HepG2 (cell line): ENCODE measurements around the gene PEPD. TPM values are rescaled to one million over a fixed set of nuclear protein-coding genes. Genes with fewer than 3 reads are reported as not detected.

Source experiments
- CAMTA2 ChIP-seq: sonication (generic); formaldehyde crosslinking; IDR thresholded peaks from 2 replicates; pipeline ENCODE4 v1.4.0; 2020; ENCODE audit warnings: mild to moderate bottlenecking, missing genetic modification reagents, borderline replicate concordance
- CCAR2 ChIP-seq: fragments of 200-400 bp; formaldehyde crosslinking; optimal IDR thresholded peaks from 2 replicates; pipeline ENCODE3; 2018; ENCODE audit warnings: low read depth, mild to moderate bottlenecking, low read length, moderate library complexity
- DPF2 ChIP-seq: sonication (generic); formaldehyde crosslinking; IDR thresholded peaks from 2 replicates; pipeline ENCODE4 v1.4.0; 2020; ENCODE audit warnings: mild to moderate bottlenecking, low read depth, missing genetic modification reagents, borderline replicate concordance
- EP300 ChIP-seq, 3 experiments: sonication (generic) in 1 of 3; formaldehyde crosslinking in 1 of 3; IDR thresholded peaks; 2 replicates each; pipeline versions ENCODE4 v1.5.1 to v1.6.1; 2011 to 2020; ENCODE audit warnings: low read depth in 2 of 3, low read length in 2 of 3, borderline replicate concordance in 1 of 3, improper control_type of control experiment in 1 of 3, mild to moderate bottlenecking in 1 of 3, missing genetic modification reagents in 1 of 3, moderate library complexity in 1 of 3
- HNRNPLL ChIP-seq: fragments of 200-400 bp; formaldehyde crosslinking; IDR thresholded peaks from 2 replicates; pipeline ENCODE4 v1.6.1; 2017; ENCODE audit warnings: mild to moderate bottlenecking, low read depth, low read length; ENCODE audit not compliant: poor library complexity, severe bottlenecking
- REXO4 ChIP-seq: sonication (generic); formaldehyde crosslinking; IDR thresholded peaks from 2 replicates; pipeline ENCODE4 v1.8.0; 2022; ENCODE audit warnings: missing genetic modification reagents, mild to moderate bottlenecking, borderline replicate concordance
- XRCC5 ChIP-seq: fragments of 200-400 bp; formaldehyde crosslinking; optimal IDR thresholded peaks from 2 replicates; pipeline ENCODE3; 2017; ENCODE audit warnings: mild to moderate bottlenecking, low read length
- ZBTB3 ChIP-seq: sonication (generic); formaldehyde crosslinking; IDR thresholded peaks from 2 replicates; pipeline ENCODE4 v1.4.0; 2020; ENCODE audit warnings: low read depth, mild to moderate bottlenecking, moderate library complexity, missing genetic modification reagents, borderline replicate concordance
- ZFP36L1 ChIP-seq: sonication (generic); formaldehyde crosslinking; IDR thresholded peaks from 2 replicates; pipeline ENCODE4 v1.8.0; 2022; ENCODE audit warnings: mild to moderate bottlenecking, missing genetic modification reagents, moderate library complexity
- ZNF136 ChIP-seq: sonication (generic); formaldehyde crosslinking; IDR thresholded peaks from 2 replicates; pipeline ENCODE4 v1.8.1; 2022; ENCODE audit warnings: low read depth, mild to moderate bottlenecking, moderate library complexity, missing genetic modification reagents
- ZNF746 ChIP-seq: sonication (generic); formaldehyde crosslinking; IDR thresholded peaks from 2 replicates; pipeline ENCODE4 v1.8.0; 2022; ENCODE audit warnings: mild to moderate bottlenecking, missing genetic modification reagents
- polyA plus RNA-seq, 8 experiments: library from polyadenylated mRNA; depleted of rRNA in 3 of 8; stranded (reverse) in 7 of 8; unstranded in 1 of 8; fragments of >200 nt; fragmentation: Illumina TruSeq in 4 of 8; extraction: Trizol in 4 of 8; gene quantifications; 2 replicates each; pipeline versions ENCODE4 v1.2.1 to v1.2.3, GENCODE V29; 2011 to 2016; ENCODE audit warnings: low read depth in 4 of 8, missing spikeins in 1 of 8, mixed read lengths in 1 of 8; ENCODE audit not compliant: insufficient read depth in 1 of 8
- total RNA-seq, 5 experiments: library from RNA; depleted of rRNA; stranded (reverse); fragments of >200 nt; fragmentation: Illumina TruSeq; extraction: Trizol; gene quantifications; 2 replicates each; pipeline ENCODE4 v1.2.3, GENCODE V29; 2016; ENCODE audit warnings: low read depth in 1 of 5
- TF ChIP-seq, protein P1 (sequence below): fragments of 450-650 bp; IDR thresholded peaks from 2 replicates; pipeline ENCODE4 v1.6.1; 2016
- TF ChIP-seq, protein P2 (sequence below): sonication (generic); formaldehyde crosslinking; IDR thresholded peaks from 2 replicates; pipeline ENCODE4 v1.9.0; 2022; ENCODE audit warnings: low read depth, missing genetic modification reagents
- TF ChIP-seq, protein P3 (sequence below): sonication (generic); formaldehyde crosslinking; IDR thresholded peaks from 2 replicates; pipeline ENCODE4 v1.9.0; 2021; ENCODE audit warnings: missing genetic modification reagents, borderline replicate concordance
- TF ChIP-seq, protein P4 (sequence below): sonication (generic); formaldehyde crosslinking; IDR thresholded peaks from 2 replicates; pipeline ENCODE4 v1.9.0; 2022; ENCODE audit warnings: missing genetic modification reagents, mild to moderate bottlenecking, borderline replicate concordance
- TF ChIP-seq, protein P5 (sequence below): sonication (generic); formaldehyde crosslinking; IDR thresholded peaks from 2 replicates; pipeline ENCODE4 v1.4.0; 2020; ENCODE audit warnings: mild to moderate bottlenecking, low read depth, missing genetic modification reagents
- TF ChIP-seq, protein P6 (sequence below): IDR thresholded peaks from 2 replicates; pipeline ENCODE4 v1.6.1; 2016; ENCODE audit warnings: mild to moderate bottlenecking

Gene PEPD
- total and polyA plus RNA-seq, 2 of the 13 experiments (the other 11 are each of a cell fraction or from before 2014, with no cell fraction given), result 60.7 to 75.1 TPM

DNA sequence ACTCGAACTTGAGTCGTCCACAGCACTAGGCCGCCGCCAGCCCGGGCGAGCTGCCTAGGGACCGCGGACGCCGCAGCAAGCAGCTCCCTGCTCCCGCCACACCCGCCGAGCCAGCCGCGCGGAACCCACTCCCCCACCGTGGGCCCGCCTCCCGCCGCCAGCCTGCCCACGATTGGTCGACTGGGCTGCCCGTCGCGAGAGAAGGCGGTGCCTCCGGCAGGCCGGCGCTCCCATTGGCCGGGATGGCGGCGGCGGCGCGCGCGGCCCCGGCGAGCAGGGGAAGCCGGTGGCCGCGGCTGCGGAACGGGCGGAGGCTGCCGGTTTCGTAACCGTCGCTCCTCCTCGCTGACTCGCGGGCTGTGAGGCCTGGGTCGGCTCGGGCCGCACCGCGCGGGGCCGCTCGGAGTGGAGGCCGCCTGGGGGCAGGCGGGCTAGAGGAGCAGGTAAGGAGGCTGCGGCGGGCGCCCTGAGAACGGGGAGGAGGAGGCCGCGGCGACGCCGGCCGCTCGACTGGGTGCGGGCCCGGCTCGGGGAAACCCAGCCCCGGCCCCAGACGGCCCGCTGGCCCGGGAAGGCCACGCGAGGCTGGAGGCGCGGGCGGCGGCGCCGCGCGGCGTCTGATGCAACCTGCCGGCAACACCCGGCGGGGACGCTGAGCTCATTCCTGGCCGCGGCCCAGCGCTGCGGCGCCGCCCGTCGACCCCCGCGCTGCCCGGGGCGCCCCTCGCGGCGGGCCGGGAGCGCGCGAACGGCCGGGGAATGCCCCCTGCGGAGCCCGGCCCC is 147.9 kb downstream of the PEPD start, which contains the start of gene CEBPG (continued):
- TF ChIP-seq, protein P1, sequence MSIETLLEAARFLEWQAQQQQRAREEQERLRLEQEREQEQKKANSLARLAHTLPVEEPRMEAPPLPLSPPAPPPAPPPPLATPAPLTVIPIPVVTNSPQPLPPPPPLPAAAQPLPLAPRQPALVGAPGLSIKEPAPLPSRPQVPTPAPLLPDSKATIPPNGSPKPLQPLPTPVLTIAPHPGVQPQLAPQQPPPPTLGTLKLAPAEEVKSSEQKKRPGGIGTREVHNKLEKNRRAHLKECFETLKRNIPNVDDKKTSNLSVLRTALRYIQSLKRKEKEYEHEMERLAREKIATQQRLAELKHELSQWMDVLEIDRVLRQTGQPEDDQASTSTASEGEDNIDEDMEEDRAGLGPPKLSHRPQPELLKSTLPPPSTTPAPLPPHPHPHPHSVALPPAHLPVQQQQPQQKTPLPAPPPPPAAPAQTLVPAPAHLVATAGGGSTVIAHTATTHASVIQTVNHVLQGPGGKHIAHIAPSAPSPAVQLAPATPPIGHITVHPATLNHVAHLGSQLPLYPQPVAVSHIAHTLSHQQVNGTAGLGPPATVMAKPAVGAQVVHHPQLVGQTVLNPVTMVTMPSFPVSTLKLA, result no peak
- 0 out of 4 replicates have a peak, but pooled peaks of 1 of the 2 experiments have one; percentile 48 for TF ChIP-seq EP300 (IDR thresholded peaks at IDR 0.05; ENCODE audit: low read depth in 2 of 2, low read length in 2 of 2)
- TF ChIP-seq EP300 (CRISPR knock-in tag; IDR thresholded peaks at IDR 0.05; ENCODE audit: borderline replicate concordance), result no peak
- TF ChIP-seq, protein P2, sequence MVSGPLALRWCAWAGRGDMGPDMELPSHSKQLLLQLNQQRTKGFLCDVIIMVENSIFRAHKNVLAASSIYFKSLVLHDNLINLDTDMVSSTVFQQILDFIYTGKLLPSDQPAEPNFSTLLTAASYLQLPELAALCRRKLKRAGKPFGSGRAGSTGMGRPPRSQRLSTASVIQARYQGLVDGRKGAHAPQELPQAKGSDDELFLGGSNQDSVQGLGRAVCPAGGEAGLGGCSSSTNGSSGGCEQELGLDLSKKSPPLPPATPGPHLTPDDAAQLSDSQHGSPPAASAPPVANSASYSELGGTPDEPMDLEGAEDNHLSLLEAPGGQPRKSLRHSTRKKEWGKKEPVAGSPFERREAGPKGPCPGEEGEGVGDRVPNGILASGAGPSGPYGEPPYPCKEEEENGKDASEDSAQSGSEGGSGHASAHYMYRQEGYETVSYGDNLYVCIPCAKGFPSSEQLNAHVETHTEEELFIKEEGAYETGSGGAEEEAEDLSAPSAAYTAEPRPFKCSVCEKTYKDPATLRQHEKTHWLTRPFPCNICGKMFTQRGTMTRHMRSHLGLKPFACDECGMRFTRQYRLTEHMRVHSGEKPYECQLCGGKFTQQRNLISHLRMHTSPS, result no peak; the same call in 1 of the 2 replicates
- TF ChIP-seq CAMTA2, result 0 out of 2 replicates have a peak, but pooled peaks have one; percentile 70
- TF ChIP-seq, protein P3, sequence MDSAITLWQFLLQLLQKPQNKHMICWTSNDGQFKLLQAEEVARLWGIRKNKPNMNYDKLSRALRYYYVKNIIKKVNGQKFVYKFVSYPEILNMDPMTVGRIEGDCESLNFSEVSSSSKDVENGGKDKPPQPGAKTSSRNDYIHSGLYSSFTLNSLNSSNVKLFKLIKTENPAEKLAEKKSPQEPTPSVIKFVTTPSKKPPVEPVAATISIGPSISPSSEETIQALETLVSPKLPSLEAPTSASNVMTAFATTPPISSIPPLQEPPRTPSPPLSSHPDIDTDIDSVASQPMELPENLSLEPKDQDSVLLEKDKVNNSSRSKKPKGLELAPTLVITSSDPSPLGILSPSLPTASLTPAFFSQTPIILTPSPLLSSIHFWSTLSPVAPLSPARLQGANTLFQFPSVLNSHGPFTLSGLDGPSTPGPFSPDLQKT (CRISPR knock-in tag), result 0 out of 2 replicates have a peak, but pooled peaks have one; percentile 35
- peak; percentile 31 for TF ChIP-seq XRCC5
- no peak for TF ChIP-seq ZBTB3
- no peak for TF ChIP-seq ZNF136 (CRISPR knock-in tag)
- TF ChIP-seq, protein P4, sequence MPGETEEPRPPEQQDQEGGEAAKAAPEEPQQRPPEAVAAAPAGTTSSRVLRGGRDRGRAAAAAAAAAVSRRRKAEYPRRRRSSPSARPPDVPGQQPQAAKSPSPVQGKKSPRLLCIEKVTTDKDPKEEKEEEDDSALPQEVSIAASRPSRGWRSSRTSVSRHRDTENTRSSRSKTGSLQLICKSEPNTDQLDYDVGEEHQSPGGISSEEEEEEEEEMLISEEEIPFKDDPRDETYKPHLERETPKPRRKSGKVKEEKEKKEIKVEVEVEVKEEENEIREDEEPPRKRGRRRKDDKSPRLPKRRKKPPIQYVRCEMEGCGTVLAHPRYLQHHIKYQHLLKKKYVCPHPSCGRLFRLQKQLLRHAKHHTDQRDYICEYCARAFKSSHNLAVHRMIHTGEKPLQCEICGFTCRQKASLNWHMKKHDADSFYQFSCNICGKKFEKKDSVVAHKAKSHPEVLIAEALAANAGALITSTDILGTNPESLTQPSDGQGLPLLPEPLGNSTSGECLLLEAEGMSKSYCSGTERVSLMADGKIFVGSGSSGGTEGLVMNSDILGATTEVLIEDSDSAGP, result peak; percentile 13
- TF ChIP-seq CCAR2, result no peak
- TF ChIP-seq, protein P5, sequence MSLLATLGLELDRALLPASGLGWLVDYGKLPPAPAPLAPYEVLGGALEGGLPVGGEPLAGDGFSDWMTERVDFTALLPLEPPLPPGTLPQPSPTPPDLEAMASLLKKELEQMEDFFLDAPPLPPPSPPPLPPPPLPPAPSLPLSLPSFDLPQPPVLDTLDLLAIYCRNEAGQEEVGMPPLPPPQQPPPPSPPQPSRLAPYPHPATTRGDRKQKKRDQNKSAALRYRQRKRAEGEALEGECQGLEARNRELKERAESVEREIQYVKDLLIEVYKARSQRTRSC (CRISPR knock-in tag), result no peak
- TF ChIP-seq ZFP36L1 (CRISPR knock-in tag), result no peak
- no peak for TF ChIP-seq ZNF746
- no peak for TF ChIP-seq REXO4 (CRISPR knock-in tag)
- TF ChIP-seq, protein P6, sequence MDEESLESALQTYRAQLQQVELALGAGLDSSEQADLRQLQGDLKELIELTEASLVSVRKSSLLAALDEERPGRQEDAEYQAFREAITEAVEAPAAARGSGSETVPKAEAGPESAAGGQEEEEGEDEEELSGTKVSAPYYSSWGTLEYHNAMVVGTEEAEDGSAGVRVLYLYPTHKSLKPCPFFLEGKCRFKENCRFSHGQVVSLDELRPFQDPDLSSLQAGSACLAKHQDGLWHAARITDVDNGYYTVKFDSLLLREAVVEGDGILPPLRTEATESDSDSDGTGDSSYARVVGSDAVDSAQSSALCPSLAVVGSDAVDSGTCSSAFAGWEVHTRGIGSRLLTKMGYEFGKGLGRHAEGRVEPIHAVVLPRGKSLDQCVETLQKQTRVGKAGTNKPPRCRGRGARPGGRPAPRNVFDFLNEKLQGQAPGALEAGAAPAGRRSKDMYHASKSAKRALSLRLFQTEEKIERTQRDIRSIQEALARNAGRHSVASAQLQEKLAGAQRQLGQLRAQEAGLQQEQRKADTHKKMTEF, result peak; percentile 58; the same call in 1 of the 2 replicates
- no peak for TF ChIP-seq DPF2 (CRISPR knock-in tag)
- peak; percentile 97 for TF ChIP-seq HNRNPLL
